Endothelial cell of umbilical vein (primary cell): ENCODE results near the gene HECTD4. TPM values are rescaled to one million over a fixed set of nuclear protein-coding genes. Genes with fewer than 3 reads are reported as not detected.

Source experiments
- BruUV-seq: library from RNA; stranded (reverse); fragments of 400-500 nt; replicated peaks from 2 replicates; lab custom pipeline; 2021; lab: Mats Ljungman, UMichigan
- CTCF ChIA-PET: fragments of 300-600, 350-600 bp; sonication (Branson Sonifier 250); formaldehyde crosslinking; loops from one replicate; lab custom pipeline; 2021; ENCODE audit warnings: antibody characterized with exemption, inconsistent platforms; lab: Charles Lee
- POLR2A ChIA-PET: fragments of 300-600, 350-600 bp; sonication (Branson Sonifier 250); formaldehyde crosslinking; loops from one replicate; lab custom pipeline; 2021; ENCODE audit warnings: antibody characterized with exemption, inconsistent platforms; lab: Charles Lee
- DNase-seq: peaks from one replicate; pipeline ENCODE4 v3.0.0-alpha.2; 2011; ENCODE audit warnings: low read depth, low spot score
- FAIRE-seq: peaks from 2 replicates; lab custom pipeline; 2011; peaks lifted over from hg19 to GRCh38; lab: Jason Lieb, UNC
- H2AFZ ChIP-seq: 2 replicates; pipeline ENCODE4 v1.6.0; 2012; ENCODE audit warnings: low read depth, low read length, control low read depth, inconsistent platforms
- H3K27ac ChIP-seq: 2 replicates; pipeline ENCODE4 v1.5.1; 2011; ENCODE audit warnings: low read depth, mild to moderate bottlenecking, control low read depth, low read length, moderate library complexity; ENCODE audit not compliant: insufficient read depth
- H3K27me3 ChIP-seq, 2 experiments: 2 replicates each; pipeline versions ENCODE4 v1.6.0 to v1.6.1; 2011; ENCODE audit warnings: low read length in 2 of 2, mixed read lengths in 1 of 2; ENCODE audit not compliant: control insufficient read depth in 2 of 2, insufficient read depth in 2 of 2
- H3K36me3 ChIP-seq, 2 experiments: 2 replicates in 1 of 2; 3 replicates in 1 of 2; pipeline ENCODE4 v1.5.1; 2011; ENCODE audit warnings: low read length in 2 of 2, mild to moderate bottlenecking in 1 of 2, moderate library complexity in 1 of 2; ENCODE audit not compliant: control insufficient read depth in 2 of 2, insufficient read depth in 2 of 2; ENCODE audit errors: extremely low read depth in 1 of 2
- H3K4me1 ChIP-seq: 3 replicates; pipeline ENCODE4 v1.5.1; 2011; ENCODE audit warnings: mild to moderate bottlenecking, low read length; ENCODE audit not compliant: control insufficient read depth, insufficient read depth; ENCODE audit errors: extremely low read depth
- H3K4me2 ChIP-seq: 2 replicates; pipeline ENCODE4 v1.6.1; 2011; ENCODE audit warnings: low read length, control low read depth, mixed read lengths; ENCODE audit not compliant: insufficient read depth
- H3K4me3 ChIP-seq, 3 experiments: fragments of 200-600 bp in 1 of 3; sonication (generic), shearing (Covaris generic) in 1 of 3; replicated peaks in 1 of 3; 2 replicates each; pipeline ENCODE4 v1.5.1; 2011 to 2016; ENCODE audit warnings: control low read depth in 3 of 3, low read length in 3 of 3, mild to moderate bottlenecking in 2 of 3, inconsistent platforms in 1 of 3, low read depth in 1 of 3, moderate library complexity in 1 of 3; ENCODE audit not compliant: insufficient read depth in 1 of 3
- H3K79me2 ChIP-seq: 2 replicates; pipeline ENCODE4 v1.6.0; 2012; ENCODE audit warnings: low read length, inconsistent platforms; ENCODE audit not compliant: control insufficient read depth, insufficient read depth
- H3K9ac ChIP-seq: replicated peaks from 2 replicates; pipeline ENCODE3; 2011; ENCODE audit warnings: low read length, control low read depth; ENCODE audit not compliant: insufficient read depth; ENCODE audit errors: extremely low read depth
- H3K9me1 ChIP-seq: replicated peaks from 3 replicates; pipeline ENCODE4 v1.6.0; 2011; ENCODE audit warnings: mild to moderate bottlenecking, low read length; ENCODE audit not compliant: control insufficient read depth, insufficient read depth; ENCODE audit errors: extremely low read depth
- H3K9me3 ChIP-seq: replicated peaks from 2 replicates; pipeline ENCODE4 v1.5.1; 2012; ENCODE audit warnings: low read length, inconsistent platforms; ENCODE audit not compliant: control insufficient read depth, insufficient read depth
- H4K20me1 ChIP-seq: replicated peaks from 2 replicates; pipeline ENCODE3; 2011; ENCODE audit warnings: mild to moderate bottlenecking, low read length; ENCODE audit not compliant: control insufficient read depth, insufficient read depth; ENCODE audit errors: extremely low read depth
- EZH2 ChIP-seq: IDR thresholded peaks from 2 replicates; pipeline ENCODE4 v1.6.1; 2012; ENCODE audit warnings: borderline replicate concordance, low read depth, mild to moderate bottlenecking, moderate library complexity, low read length, inconsistent platforms; ENCODE audit not compliant: severe bottlenecking
- FOS ChIP-seq: IDR thresholded peaks from 2 replicates; pipeline ENCODE4 v1.6.1; 2011; ENCODE audit warnings: mild to moderate bottlenecking, low read length, moderate library complexity, borderline replicate concordance; ENCODE audit not compliant: insufficient read depth
- GATA2 ChIP-seq: IDR thresholded peaks from 2 replicates; pipeline ENCODE4 v1.7.0; 2011; ENCODE audit warnings: low read depth, mild to moderate bottlenecking, moderate library complexity, mixed read lengths, low read length; ENCODE audit not compliant: insufficient read length, insufficient read depth
- JUN ChIP-seq: IDR thresholded peaks from 2 replicates; pipeline ENCODE4 v1.6.1; 2011; ENCODE audit warnings: borderline replicate concordance, low read depth; ENCODE audit not compliant: insufficient read length, insufficient read depth
- MYC ChIP-seq: IDR thresholded peaks from one replicate; pipeline ENCODE4 v1.6.1; 2011; ENCODE audit warnings: mild to moderate bottlenecking, low read depth, low read length
- POLR2A ChIP-seq: IDR thresholded peaks from 2 replicates; pipeline ENCODE4 v1.6.1; 2012; ENCODE audit warnings: low read depth, mild to moderate bottlenecking, control low read depth, low read length
- POLR2AphosphoS5 ChIP-seq: IDR thresholded peaks from 2 replicates; pipeline ENCODE4 v1.6.1; 2012; ENCODE audit warnings: low read depth, mild to moderate bottlenecking, control low read depth, low read length, moderate library complexity; ENCODE audit not compliant: insufficient read depth
- dilution Hi-C: fragments of 300-500 bp; cut with MboI; formaldehyde crosslinking; loops from one replicate; pipeline ENCODE4 v1.15.0; 2019; ENCODE audit warnings: low sequenced_read_pairs; ENCODE audit not compliant: extremely low pct_ligation_motif_present
- intact Hi-C: fragments of 100-400 bp; cut with micrococcal nuclease; formaldehyde crosslinking; loops from one replicate; pipeline ENCODE4 v1.10.0; 2022
- polyA plus RNA-seq, 4 experiments: library from polyadenylated mRNA; depleted of rRNA in 3 of 4; stranded (reverse) in 3 of 4; unstranded in 1 of 4; fragments of >200 nt; gene quantifications; 2 replicates each; pipeline versions ENCODE4 v1.2.1 to v1.2.3, GENCODE V29; 2011 to 2012; ENCODE audit warnings: missing spikeins in 1 of 4
- total RNA-seq: library from RNA; stranded (reverse); gene quantifications from 2 replicates; pipeline ENCODE4 v1.2.3, GENCODE V29; 2021
- TF ChIP-seq, protein P1 (sequence below), 2 donors: IDR thresholded peaks; 1 replicate in 1 of 2; 2 replicates in 1 of 2; pipeline ENCODE4 v1.5.1; 2011; ENCODE audit warnings: low read length in 2 of 2, mild to moderate bottlenecking in 2 of 2, moderate library complexity in 2 of 2, control low read depth in 1 of 2, inconsistent platforms in 1 of 2, low read depth in 1 of 2; ENCODE audit not compliant: insufficient read depth in 1 of 2; ENCODE audit errors: extremely low read depth in 1 of 2
- TF ChIP-seq, protein P2 (sequence below): IDR thresholded peaks from 2 replicates; pipeline ENCODE4 v1.6.1; 2011; ENCODE audit not compliant: insufficient read depth, insufficient read length

The HECTD4 gene
- total and polyA plus RNA-seq, 2 donors (not counting 3 experiments of a cell fraction or from before 2014, with no cell fraction given): 9.7 to 47.7 TPM

DNA sequence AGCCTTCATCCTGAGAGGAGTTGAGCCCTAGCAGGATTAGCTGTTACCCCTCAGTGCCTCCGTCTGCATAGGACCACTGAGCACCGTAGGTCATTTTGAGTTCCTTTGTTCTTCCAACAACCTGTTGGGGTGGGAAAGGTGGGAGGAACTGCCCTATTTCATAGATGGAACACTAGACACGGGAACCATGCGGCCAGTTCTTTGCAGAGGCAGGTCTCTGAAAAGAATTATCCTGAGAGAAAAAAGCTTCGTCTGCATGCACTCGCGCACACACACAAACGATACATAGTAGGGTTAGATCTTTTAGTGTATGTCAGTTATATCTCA lies 228.4 kb downstream of the HECTD4 start:
- Histone ChIP-seq H3K9me3 (no peaks in the 10 kb centered on the region), H3K9ac (no peak overlapping the region), H2AFZ (no peak overlapping the region), H3K27me3 (no peaks in the 10 kb centered on the region), H3K4me3 (no peak overlapping the region), H3K36me3 (peaks cover 12 to 21% of the 10 kb centered on the region in 2 experiments), H4K20me1 (no peaks in the 10 kb centered on the region), H3K4me1 (no peaks in the 10 kb centered on the region), H3K79me2 (no peaks in the 10 kb centered on the region), H3K27ac (no peak overlapping the region), H3K9me1 (no peaks in the 10 kb centered on the region), H3K4me2 (no peak overlapping the region)
- ChIA-PET POLR2A (no interaction called here), CTCF (interaction anchor here (1.1 kb wide), 1 partner anchor 209 kb away, joined by 3 read pairs; no protein-coding TSS in a partner anchor)
- dilution Hi-C loops (no loop called here), intact Hi-C loops (no loop called here)
- no peak for TF ChIP-seq POLR2AphosphoS5
- TF ChIP-seq FOS: no peak
- TF ChIP-seq POLR2A: no peak
- TF ChIP-seq, protein P1, sequence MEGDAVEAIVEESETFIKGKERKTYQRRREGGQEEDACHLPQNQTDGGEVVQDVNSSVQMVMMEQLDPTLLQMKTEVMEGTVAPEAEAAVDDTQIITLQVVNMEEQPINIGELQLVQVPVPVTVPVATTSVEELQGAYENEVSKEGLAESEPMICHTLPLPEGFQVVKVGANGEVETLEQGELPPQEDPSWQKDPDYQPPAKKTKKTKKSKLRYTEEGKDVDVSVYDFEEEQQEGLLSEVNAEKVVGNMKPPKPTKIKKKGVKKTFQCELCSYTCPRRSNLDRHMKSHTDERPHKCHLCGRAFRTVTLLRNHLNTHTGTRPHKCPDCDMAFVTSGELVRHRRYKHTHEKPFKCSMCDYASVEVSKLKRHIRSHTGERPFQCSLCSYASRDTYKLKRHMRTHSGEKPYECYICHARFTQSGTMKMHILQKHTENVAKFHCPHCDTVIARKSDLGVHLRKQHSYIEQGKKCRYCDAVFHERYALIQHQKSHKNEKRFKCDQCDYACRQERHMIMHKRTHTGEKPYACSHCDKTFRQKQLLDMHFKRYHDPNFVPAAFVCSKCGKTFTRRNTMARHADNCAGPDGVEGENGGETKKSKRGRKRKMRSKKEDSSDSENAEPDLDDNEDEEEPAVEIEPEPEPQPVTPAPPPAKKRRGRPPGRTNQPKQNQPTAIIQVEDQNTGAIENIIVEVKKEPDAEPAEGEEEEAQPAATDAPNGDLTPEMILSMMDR (IDR thresholded peaks at IDR 0.05; ENCODE audit: extremely low read depth in 1 of 2, insufficient read depth in 1 of 2, low read depth in 1 of 2, low read length in 2 of 2): no peak
- TF ChIP-seq MYC: no peak
- TF ChIP-seq, protein P2, sequence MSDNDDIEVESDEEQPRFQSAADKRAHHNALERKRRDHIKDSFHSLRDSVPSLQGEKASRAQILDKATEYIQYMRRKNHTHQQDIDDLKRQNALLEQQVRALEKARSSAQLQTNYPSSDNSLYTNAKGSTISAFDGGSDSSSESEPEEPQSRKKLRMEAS: no peak
- TF ChIP-seq GATA2: no peak
- TF ChIP-seq JUN: no peak
- no peak for TF ChIP-seq EZH2
- FAIRE-seq (no peak), DNase-seq (no peak)
- no TSS peak for BruUV-seq
